Activated B cell treated with CpG ODN at 0.5 μM for 24 hours (primary cell): Measurements from ENCODE around the gene CD38. TPM values are rescaled to one million over a fixed set of nuclear protein-coding genes. Genes with fewer than 3 reads are reported as not detected.

Source experiments
- ATAC-seq: fragments of 200-7000 bp; cut with Tn5 transposase; one replicate; pipeline ENCODE4 v1.10.0; 2021; ENCODE audit warnings: low read depth, mild to moderate bottlenecking, moderate library complexity
- CTCF ChIA-PET: fragments of 350-600 bp; sonication (Branson Sonifier 250); formaldehyde crosslinking; loops from one replicate; lab custom pipeline; 2021; ENCODE audit warnings: antibody characterized with exemption; lab: Charles Lee
- POLR2A ChIA-PET: fragments of 350-600 bp; sonication (Branson Sonifier 250); formaldehyde crosslinking; loops from one replicate; lab custom pipeline; 2021; ENCODE audit warnings: antibody characterized with exemption; lab: Charles Lee
- DNase-seq: peaks from one replicate; pipeline ENCODE4 v3.0.0; 2022
- H3K27ac Mint-ChIP-seq: one replicate; pipeline ENCODE4 v1.8.0; 2020; ENCODE audit warnings: mixed read lengths
- H3K27me3 Mint-ChIP-seq: one replicate; pipeline ENCODE4 v1.8.0; 2021; ENCODE audit warnings: mixed read lengths
- H3K36me3 Mint-ChIP-seq: one replicate; pipeline ENCODE4 v1.8.0; 2021; ENCODE audit warnings: low read depth, mixed read lengths
- H3K4me1 Mint-ChIP-seq: one replicate; pipeline ENCODE4 v1.8.0; 2021; ENCODE audit warnings: mixed read lengths
- H3K4me3 Mint-ChIP-seq: one replicate; pipeline ENCODE4 v1.8.0; 2020; ENCODE audit warnings: mild to moderate bottlenecking, mixed read lengths
- H3K9me3 Mint-ChIP-seq: one replicate; pipeline ENCODE4 v1.8.0; 2020; ENCODE audit warnings: mixed read lengths
- CTCF ChIP-seq: fragments of 200-600 bp; IDR thresholded peaks from one replicate; pipeline ENCODE4 v1.8.0; 2022; ENCODE audit warnings: antibody characterized with exemption, mild to moderate bottlenecking
- intact Hi-C: fragments of 100-400 bp; cut with micrococcal nuclease; formaldehyde crosslinking; loops from one replicate; pipeline ENCODE4 v1.15.1; 2024
- total RNA-seq: library from RNA; stranded (reverse); gene quantifications from 2 replicates; pipeline ENCODE4 v1.2.3, GENCODE V29; 2022

CD38 gene
- total RNA-seq, 1 donor from 2014 or later: 5.8 TPM

DNA sequence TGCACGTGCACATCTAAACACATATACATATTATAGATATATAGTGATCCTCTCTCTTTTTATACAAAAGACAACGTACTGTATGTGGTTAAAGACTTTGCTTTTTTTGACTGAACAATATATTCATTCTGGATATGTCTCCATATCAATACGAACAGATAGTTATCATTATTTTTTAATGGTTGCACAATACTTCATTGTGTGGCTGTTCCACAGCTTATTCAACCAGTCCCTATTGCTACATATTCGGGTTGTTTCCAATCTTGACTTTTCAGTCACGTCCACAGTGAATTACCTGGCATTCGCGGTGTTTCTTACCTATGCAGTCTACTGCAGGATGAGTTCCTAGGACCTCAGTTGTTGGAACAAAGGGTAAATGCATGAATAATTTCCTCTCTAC lies 107.3 kb downstream of the CD38 start:
- no peak for DNase-seq
- ChIA-PET POLR2A (no interaction called here), CTCF (interaction anchor here (0.9 kb wide), 1 partner anchor 78 kb away, joined by 4 read pairs; no protein-coding TSS in a partner anchor)
- Mint-ChIP-seq H3K4me3 (no peak overlapping the region), H3K36me3 (no peaks in the 10 kb centered on the region), H3K27me3 (peaks cover 3% of the 10 kb centered on the region), H3K27ac (no peak overlapping the region), H3K9me3 (no peaks in the 10 kb centered on the region), H3K4me1 (peaks cover 9% of the 10 kb centered on the region)
- ATAC-seq: no peak
- intact Hi-C loops: no loop called here
- no peak for TF ChIP-seq CTCF

DNA sequence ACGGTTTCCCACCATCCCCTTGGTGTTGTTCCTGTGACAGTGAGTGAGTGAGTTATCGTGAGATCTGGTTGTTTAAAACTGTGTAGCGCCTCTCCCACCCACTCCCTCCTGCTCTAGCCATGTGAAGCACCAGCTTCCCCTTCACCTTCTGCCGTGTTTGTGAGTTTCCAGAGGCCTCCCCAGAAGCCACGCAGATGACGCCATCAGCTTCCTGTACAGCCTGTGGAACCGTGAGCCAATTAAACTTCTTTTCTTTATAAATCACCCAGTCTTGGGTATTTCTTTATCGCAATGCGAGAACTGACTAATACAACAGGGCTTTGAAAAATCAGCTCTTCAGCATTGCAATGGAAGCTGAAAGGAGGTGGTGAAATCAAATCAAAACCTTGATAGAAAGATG lies 110.4 kb downstream of the CD38 start:
- H3K9me3 Mint-ChIP-seq: no peaks in the 10 kb centered on the region
- no peaks in the 10 kb centered on the region for H3K36me3 Mint-ChIP-seq
- ATAC-seq (no peak), DNase-seq (no peak)
- peaks cover 7% of the 10 kb centered on the region for H3K27me3 Mint-ChIP-seq
- no peak overlapping the region for H3K27ac Mint-ChIP-seq
- POLR2A ChIA-PET: no interaction called here
- TF ChIP-seq CTCF: no peak
- peaks cover 23% of the 10 kb centered on the region for H3K4me1 Mint-ChIP-seq
- CTCF ChIA-PET: interaction anchor here (1.3 kb wide), 1 partner anchor 68 kb away, joined by 4 read pairs; no protein-coding TSS in a partner anchor
- intact Hi-C loops: no loop called here
- no peak overlapping the region for H3K4me3 Mint-ChIP-seq

- Mint-ChIP-seq H3K27ac (no peak overlapping the region), H3K4me1 (peaks cover 23% of the 10 kb centered on the region), H3K9me3 (no peaks in the 10 kb centered on the region), H3K4me3 (peak overlapping the region; percentile 24), H3K36me3 (no peaks in the 10 kb centered on the region), H3K27me3 (peaks cover 7% of the 10 kb centered on the region)
- intact Hi-C loops: loop anchor here (2.0 kb wide), 1 partner anchor 66 kb away; no protein-coding TSS in a partner anchor
- ChIA-PET CTCF (interaction anchor here (1.2 to 1.8 kb wide), 3 partner anchors 8 to 85 kb away, joined by 4 to 7 read pairs (median 6); no protein-coding TSS in a partner anchor), POLR2A (interaction anchor here (1.3 kb wide), 1 partner anchor 42 kb away, joined by 3 read pairs; no protein-coding TSS in a partner anchor)
- ATAC-seq (peak; percentile 64), DNase-seq (no peak)
- TF ChIP-seq CTCF: no peak
Observed at GRCh38 chr4:15890246-15890829, 112.2 kb downstream of the CD38 start.

DNA sequence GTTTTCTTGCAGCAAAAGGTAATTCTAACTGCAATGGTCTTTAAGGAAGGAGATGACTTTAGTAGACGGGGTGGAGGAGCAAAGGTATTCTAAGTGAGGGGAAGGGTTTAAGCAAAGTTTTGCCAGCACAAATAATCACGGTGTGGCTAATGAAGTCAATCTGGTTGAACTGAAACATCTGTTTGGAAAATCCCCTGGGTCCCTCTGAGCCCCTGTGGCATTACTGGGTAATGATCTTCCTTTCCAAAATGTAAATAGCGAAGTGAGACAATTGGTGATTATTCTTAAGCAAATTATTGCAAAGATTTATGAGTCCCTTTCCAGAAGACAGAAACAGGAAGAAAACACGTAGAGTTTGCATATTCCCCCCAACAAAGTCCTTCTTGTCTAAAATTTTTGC lies 113.2 kb downstream of the CD38 start:
- Mint-ChIP-seq H3K36me3 (no peaks in the 10 kb centered on the region), H3K4me3 (no peak overlapping the region), H3K27me3 (peaks cover 7% of the 10 kb centered on the region), H3K9me3 (no peaks in the 10 kb centered on the region), H3K4me1 (peaks cover 23% of the 10 kb centered on the region), H3K27ac (no peak overlapping the region)
- ATAC-seq: peak; percentile 66
- no peak for TF ChIP-seq CTCF
- ChIA-PET CTCF (interaction anchor here (1.2 to 1.8 kb wide), 3 partner anchors 9 to 86 kb away, joined by 4 to 7 read pairs (median 6); no protein-coding TSS in a partner anchor), POLR2A (no interaction called here)
- DNase-seq: no peak
- intact Hi-C loops: loop anchor here (2.0 kb wide), 1 partner anchor 65 kb away; no protein-coding TSS in a partner anchor

DNA sequence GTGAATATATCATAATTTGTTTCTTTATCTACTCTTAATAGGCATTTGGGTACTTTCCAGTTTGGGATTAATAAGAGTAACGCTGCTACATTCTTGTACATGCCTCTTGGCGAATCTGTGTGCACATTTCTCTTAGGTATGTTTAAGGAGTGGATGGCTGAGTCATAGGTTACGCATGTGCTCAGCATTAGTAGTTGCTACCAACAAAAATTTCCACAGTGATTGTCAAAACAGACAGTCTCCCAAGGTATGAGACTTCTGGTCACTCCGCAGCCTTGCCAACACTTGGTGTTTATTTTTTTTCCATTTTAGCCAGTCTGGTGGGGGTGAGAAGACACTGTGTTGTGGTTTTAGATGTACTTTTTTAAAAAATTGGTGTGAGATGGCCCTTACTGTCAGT lies 115.8 kb downstream of the CD38 start:
- TF ChIP-seq CTCF: no peak
- POLR2A ChIA-PET: no interaction called here
- H3K4me1 Mint-ChIP-seq: peaks cover 23% of the 10 kb centered on the region
- H3K27me3 Mint-ChIP-seq: peaks cover 11% of the 10 kb centered on the region
- H3K27ac Mint-ChIP-seq: no peak overlapping the region
- no peak overlapping the region for H3K4me3 Mint-ChIP-seq
- DNase-seq (no peak), ATAC-seq (no peak)
- no peaks in the 10 kb centered on the region for H3K9me3 Mint-ChIP-seq
- intact Hi-C loops: no loop called here
- CTCF ChIA-PET: interaction anchor here (2.7 kb wide), 1 partner anchor 12 kb away, joined by 7 read pairs; no protein-coding TSS in a partner anchor
- no peaks in the 10 kb centered on the region for H3K36me3 Mint-ChIP-seq
